Camera-type eye (tissue), 1 donor: ENCODE results near the gene KRTAP23-1. TPM values are rescaled to one million over a fixed set of nuclear protein-coding genes. Genes with fewer than 3 reads are reported as not detected.

Experiments
- total RNA-seq: library from RNA; depleted of rRNA; stranded (reverse); fragments of >200 nt; gene quantifications from one replicate; pipeline ENCODE4 v1.2.3, GENCODE V29; 2014

KRTAP23-1 gene
- not detected for total RNA-seq

GRCh38 chr21:30348506-30348905 lies at the start of gene KRTAP23-1:
Gene KRTAP23-1, minus strand, starts transcription at chr21:30348606. Its CDS starts 0 bp downstream, at chr21:30348606.

GRCh38 chr21:30395731-30396130 lies 47.3 kb upstream of the KRTAP23-1 start, which contains the start of gene KRTAP13-1:
Gene KRTAP13-1, plus strand, starts transcription at chr21:30396031. Its CDS starts 56 bp downstream, at chr21:30396087.

GRCh38 chr21:30372139-30372770 lies 23.8 kb upstream of the KRTAP23-1 start, which contains the start of gene KRTAP13-2:
Gene KRTAP13-2, minus strand, starts transcription at chr21:30372271. Its CDS starts 58 bp downstream, at chr21:30372213.

GRCh38 chr21:30337276-30337744 lies 11.1 kb downstream of the KRTAP23-1 start, which contains the start of gene KRTAP27-1:
Gene KRTAP27-1, minus strand, starts transcription at chr21:30337694. Its CDS starts 26 bp downstream, at chr21:30337668.

GRCh38 chr21:30320215-30320614 lies 28.2 kb downstream of the KRTAP23-1 start, which contains the start of gene KRTAP26-1:
Gene KRTAP26-1, minus strand, starts transcription at chr21:30320315. Its CDS starts 280 bp downstream, at chr21:30320035.

Other genes with a start within 250 kb of the KRTAP23-1 start
- not detected for gene CLDN17, start 181.8 kb downstream of the KRTAP23-1 start, total RNA-seq
- gene CLDN8, start 132.5 kb downstream of the KRTAP23-1 start, total RNA-seq, result 2.0 TPM
- gene KRTAP24-1, start 65.7 kb downstream of the KRTAP23-1 start, total RNA-seq, result not detected
- gene KRTAP25-1, start 59.1 kb downstream of the KRTAP23-1 start, total RNA-seq, result not detected
- gene KRTAP26-1, start 28.3 kb downstream of the KRTAP23-1 start, total RNA-seq, result not detected
- not detected for gene KRTAP27-1, start 10.9 kb downstream of the KRTAP23-1 start, total RNA-seq
- gene KRTAP13-2, start 23.7 kb upstream of the KRTAP23-1 start, total RNA-seq, result not detected
- gene KRTAP13-1, start 47.4 kb upstream of the KRTAP23-1 start, total RNA-seq, result not detected
- not detected for gene KRTAP13-3, start 77.3 kb upstream of the KRTAP23-1 start, total RNA-seq
- not detected for gene KRTAP13-4, start 81.6 kb upstream of the KRTAP23-1 start, total RNA-seq
- gene KRTAP15-1, start 91.7 kb upstream of the KRTAP23-1 start, total RNA-seq, result not detected
- gene KRTAP19-1, start 131.8 kb upstream of the KRTAP23-1 start, total RNA-seq, result not detected
- gene KRTAP19-2, start 138.8 kb upstream of the KRTAP23-1 start, total RNA-seq, result not detected
- gene KRTAP19-3, start 143.4 kb upstream of the KRTAP23-1 start, total RNA-seq, result not detected
- not detected for gene KRTAP19-4, start 148.6 kb upstream of the KRTAP23-1 start, total RNA-seq
- not detected for gene KRTAP19-5, start 153.5 kb upstream of the KRTAP23-1 start, total RNA-seq
- not detected for gene KRTAP19-6, start 193.3 kb upstream of the KRTAP23-1 start, total RNA-seq
- gene KRTAP19-7, start 212.7 kb upstream of the KRTAP23-1 start, total RNA-seq, result not detected
- not detected for gene KRTAP22-2, start 241.8 kb upstream of the KRTAP23-1 start, total RNA-seq
- not detected for gene KRTAP6-3, start 243.8 kb upstream of the KRTAP23-1 start, total RNA-seq